Femur (tissue), 1 donor: ENCODE measurements around the gene IL10RB.
"Not testable (repeated sequence)": the region's sequence is repeated elsewhere in the genome, so short reads cannot be mapped to it uniquely, and the experiment has no call there.

ENCODE experiments used
- DNase-seq: peaks from one replicate; pipeline ENCODE4 v3.0.0-alpha.2; 2017

IL10RB gene

DNA sequence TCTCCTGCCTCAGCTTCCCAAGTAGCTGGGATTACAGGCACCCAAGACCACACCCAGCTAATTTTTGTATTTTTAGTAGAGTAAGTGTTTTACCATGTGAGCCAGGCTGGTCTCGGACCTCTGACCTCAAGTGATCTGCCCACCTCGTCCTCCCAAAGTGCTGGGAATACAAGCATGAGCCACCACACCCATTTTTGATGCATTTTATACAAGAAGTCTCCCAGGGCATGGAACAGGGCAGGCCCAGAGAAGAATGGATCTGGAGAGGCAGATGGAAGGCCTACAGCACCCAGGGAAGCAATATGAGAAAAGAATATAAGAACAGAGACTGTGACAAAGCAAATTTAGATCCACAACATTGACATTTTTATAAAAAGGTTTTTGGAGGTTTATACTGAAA, 39.8 kb downstream of the IL10RB start:
- no peak for DNase-seq

DNA sequence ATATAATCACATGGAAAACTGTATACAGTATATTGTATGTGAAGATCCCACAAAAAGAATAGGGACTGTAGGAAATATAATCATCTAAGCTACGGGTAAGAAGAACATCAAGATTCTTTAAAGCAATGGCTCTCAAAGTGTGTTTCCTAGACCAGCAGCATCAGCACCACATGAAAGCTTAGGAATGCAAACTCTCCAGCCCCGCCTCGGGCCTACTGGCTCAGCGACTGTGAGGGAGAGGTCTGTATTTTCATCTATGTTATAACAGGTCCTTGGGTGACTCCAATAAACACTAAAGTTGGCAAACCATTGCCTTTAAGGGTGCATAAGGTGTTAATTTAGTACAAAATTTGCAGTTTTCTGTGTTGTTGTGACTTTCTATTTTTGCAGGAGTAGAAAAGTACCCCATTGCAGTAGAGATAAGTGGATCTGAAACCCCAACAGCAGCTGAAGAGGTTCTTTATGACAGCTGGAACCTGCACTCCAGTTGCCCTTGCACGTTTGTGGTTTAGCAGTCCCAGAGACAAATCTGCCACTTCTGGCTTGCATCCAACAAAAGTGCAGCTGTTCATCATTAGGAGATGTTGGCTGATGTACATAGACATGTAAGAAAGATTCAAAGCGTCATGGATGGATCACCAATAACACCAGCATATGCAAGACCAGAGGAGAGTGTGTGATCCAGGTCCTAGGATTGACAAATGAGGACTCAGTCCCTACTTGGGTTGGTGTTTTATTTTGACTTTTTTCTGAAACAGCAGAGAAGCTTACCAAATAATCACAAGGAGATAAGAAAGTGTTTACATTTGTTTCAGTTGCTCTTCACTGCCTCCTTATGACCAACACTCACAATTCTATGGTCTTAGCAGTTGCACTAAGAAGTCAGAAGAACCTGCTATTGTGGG, 42.7 kb downstream of the IL10RB start:
- peak; percentile 81 for DNase-seq

DNA sequence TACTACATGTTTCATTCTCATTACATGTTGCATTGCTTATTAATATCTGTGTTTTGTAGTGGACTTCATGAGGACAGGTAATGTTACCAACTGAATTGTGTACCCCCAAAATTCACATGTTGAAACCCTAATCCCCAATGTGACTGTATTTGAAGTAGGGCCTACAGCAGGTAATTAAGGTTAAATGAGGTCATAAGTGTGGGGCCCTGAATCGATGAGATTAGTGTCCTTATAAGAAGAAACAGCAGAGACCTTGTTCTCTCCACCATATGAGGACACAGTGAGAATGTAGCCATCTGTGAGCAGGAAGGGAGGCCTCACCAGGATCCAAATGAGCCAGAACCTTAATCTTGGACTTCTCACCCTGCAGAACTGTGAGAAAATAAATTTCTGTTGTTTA, 43.6 kb downstream of the IL10RB start:
- DNase-seq: no peak

DNA sequence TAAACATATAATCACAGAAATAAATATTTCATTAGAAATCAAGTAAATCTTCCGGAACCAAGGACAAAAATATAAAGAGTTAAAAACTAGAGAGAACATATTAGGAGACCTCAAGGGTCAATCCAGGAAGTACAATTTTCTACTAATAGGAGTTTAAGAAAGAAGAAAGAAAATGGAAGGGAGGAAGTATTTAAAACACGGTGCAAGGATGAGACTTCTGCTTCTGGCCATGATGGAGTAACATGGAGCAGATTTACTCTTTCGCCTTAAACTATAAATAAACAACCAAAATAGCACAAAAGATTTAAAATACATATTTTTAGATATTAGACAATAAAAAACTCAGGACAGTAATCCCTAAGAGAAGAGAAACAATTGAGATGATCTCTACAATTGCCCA, 46.0 kb downstream of the IL10RB start:
- no peak for DNase-seq

- no peak for DNase-seq
These were observed 47.0 kb downstream of the IL10RB start for GRCh38 chr21:33313183-33313582.

GRCh38 chr21:33313611-33314010, 47.4 kb downstream of the IL10RB start:
- no peak for DNase-seq

GRCh38 chr21:33314111-33314510, 47.9 kb downstream of the IL10RB start:
- no peak for DNase-seq

DNA sequence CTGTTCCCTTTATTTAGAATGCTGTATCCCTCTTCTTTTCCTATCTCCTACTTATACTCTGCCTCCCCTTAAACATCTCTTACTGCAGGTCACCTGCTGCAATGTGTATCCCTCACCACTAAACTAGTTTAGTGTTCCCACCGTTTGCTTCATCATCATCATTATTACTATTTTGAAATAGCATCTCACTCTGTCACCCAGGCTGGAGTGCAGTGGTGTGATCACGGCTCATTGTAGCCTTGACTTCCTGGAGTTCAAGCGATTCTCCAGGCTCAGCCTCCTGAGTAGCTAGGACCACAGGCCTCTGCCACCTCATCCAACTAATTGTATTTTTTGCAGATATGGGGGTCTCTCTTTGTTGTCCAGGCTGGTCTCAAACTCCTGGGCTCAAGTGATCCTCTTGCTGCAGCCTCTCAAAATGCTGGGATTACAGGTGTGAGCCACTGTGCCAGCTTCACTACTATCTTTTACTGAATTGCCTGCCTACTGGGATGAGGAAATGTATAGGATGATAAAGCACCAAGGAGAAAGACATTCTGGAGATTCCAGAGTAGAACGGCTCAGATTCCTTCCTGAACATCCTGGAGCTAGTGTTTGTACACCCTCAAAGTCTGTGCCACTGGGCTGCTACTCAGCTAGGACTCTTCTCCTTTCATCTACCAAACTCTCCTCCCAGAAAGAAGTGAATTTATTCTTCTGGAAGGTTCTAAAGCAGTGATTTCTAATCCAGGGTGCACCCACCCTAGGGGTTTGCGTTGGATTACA, 50.0 kb downstream of the IL10RB start:
- no peak for DNase-seq

- DNase-seq: no peak
These were observed 51.0 kb downstream of the IL10RB start for GRCh38 chr21:33317145-33317544.

DNA sequence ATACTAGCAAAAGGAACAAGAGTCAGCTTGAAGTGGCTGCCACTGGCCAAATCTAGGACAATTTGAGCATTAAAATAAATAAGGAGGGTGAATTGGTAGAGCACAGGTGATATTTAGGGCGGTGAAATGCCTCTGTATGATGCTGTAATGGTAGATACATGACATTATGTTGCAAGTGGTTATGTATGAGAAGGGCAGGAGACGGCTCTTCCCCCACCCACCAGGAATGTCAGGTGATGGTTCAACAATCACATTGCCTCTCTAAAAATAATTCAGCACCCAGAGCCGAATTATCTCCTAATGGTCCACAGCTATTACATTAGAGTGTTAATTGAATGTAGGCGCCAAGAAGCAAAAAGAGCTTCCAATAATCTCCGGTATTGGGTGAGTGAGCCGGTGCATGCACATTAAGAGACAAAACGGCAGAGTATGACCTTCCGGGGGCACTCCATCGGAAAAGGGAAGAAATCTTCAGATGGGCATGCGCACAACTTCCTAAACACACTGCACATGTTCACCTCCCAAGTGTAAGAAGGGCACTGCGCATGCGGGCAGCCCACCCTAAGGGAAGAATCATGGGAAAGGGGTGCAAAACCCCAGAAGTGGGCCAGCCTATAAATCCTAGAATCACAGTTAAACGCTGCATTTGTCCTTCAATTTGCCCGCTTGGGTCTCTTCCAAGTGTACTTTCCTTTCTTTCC, 51.8 kb downstream of the IL10RB start:
- DNase-seq: no peak

GRCh38 chr21:33321005-33321404, 54.8 kb downstream of the IL10RB start:
- not testable (repeated sequence) for DNase-seq

GRCh38 chr21:33323610-33324009, 57.4 kb downstream of the IL10RB start:
- DNase-seq: not testable (repeated sequence)

- peak; percentile 99 for DNase-seq
These were observed 58.4 kb downstream of the IL10RB start, which contains the start of gene IFNAR1 for GRCh38 chr21:33324291-33325221. Gene IFNAR1, plus strand, starts transcription at chr21:33324970. Its CDS starts 86 bp downstream, at chr21:33325056.

- DNase-seq: peak; percentile 79
These were observed 59.3 kb downstream of the IL10RB start for GRCh38 chr21:33325222-33326067.

GRCh38 chr21:33327326-33327725, 61.2 kb downstream of the IL10RB start:
- no peak for DNase-seq

DNA sequence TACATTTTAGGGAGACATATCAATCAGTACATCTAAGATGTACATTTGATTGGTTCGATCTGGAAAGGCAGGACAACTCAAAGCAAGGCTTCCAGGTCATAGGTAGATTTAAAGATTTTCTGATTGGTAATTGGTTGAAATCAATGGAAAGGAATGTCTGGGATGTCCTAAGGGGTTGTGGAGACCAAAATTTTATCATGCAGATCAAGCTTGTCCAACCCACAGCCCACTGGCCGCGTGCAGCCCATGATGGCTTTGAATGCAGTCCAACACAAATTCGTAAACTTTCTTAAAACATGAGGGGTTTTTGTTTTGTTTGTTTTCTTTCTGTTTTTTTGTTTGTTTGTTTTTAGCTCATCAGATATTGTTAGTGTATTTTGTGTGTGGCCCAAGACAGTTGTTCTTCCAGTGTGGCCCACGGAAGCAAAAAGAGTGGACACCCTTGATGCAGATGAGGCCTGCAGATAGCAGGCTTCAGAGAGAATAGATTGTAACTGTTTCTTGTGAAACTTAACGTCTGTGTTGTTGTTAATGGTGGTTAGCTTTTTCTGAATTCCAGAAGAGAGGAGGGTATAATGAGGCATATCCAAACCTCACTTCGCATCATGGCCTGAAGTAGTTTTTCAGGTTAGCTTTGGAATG, 61.7 kb downstream of the IL10RB start:
- no peak for DNase-seq

- DNase-seq: no peak
These were observed 64.6 kb downstream of the IL10RB start for GRCh38 chr21:33330726-33331125.

DNA sequence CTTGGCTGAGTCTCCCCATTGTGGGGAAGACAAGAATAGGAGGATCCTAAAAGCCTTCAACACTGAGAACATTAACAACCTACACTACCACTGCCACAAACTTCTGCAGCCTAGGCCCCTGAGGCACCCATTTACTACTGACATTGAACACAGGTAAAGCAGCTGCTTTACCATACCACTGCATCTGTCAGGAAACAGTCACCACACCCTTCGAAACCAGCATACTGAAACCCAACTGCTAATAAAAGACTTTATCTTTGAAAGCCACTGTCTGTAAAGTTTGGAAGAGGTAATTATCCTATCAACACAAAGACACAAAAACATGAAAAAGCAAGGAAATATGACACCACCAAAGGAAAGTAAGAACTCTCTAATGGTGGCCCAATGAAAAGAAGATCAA, 66.0 kb downstream of the IL10RB start:
- no peak for DNase-seq

GRCh38 chr21:33334191-33334590, 68.0 kb downstream of the IL10RB start:
- DNase-seq: no peak

DNA sequence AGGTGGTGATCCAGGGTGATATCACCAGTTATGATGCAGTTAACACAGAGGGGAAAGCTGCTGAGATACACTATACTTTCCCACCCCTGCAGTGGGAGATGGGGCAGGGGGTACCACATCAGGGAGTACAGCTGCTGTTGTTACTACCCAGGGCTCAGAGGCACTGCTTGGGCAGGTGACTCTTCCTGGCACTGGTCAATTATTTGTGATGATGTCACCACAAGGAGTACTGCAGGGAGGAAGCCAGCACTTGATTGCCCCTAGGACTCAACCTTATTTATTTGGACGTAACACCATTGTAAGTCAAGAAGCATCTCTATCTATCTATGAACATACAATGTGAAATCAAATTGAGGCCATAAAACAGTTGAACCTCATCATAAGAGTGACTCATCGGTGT, 68.7 kb downstream of the IL10RB start:
- DNase-seq: no peak

GRCh38 chr21:33339135-33339534, 73.0 kb downstream of the IL10RB start:
- no peak for DNase-seq
